Stimulated activated CD8-positive, alpha-beta memory T cell treated with anti-CD3 and anti-CD28 coated beads, Interleukin-12 subunit alpha, Interleukin-12 subunit beta, amount 100 ng/mL, for 1 hour (primary cell): Measurements from ENCODE around the gene RPL35.

Experiments used
- DNase-seq: peaks from one replicate; pipeline ENCODE4 v3.0.0-alpha.2; 2020; ENCODE audit warnings: low read depth

RPL35 gene

GRCh38 chr9:124877021-124877782 lies 15.4 kb upstream of the RPL35 start:
- DNase-seq, result no peak

DNA sequence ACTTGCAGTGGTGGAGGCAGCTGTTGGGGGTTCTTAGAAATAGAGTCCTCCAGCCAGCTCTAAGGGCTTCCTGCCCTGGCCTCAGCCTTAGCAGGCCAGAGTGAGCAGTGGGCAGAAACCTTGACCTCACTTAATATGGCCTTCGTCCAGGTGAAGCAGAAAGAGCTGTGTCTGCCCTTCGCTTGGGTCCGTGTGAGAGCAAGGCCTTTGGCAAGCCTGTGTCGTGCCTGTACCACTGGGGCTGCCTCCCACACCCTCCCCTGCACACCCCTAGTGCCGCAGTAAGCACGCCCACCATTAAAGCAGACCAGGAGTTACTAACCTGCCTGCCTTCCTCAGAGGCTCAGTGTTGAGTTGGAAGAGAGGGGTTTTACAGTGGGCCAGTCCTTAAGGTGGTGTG lies 13.7 kb upstream of the RPL35 start:
- no peak for DNase-seq

- no peak for DNase-seq
Measured at GRCh38 chr9:124873664-124874063, 11.9 kb upstream of the RPL35 start.

DNA sequence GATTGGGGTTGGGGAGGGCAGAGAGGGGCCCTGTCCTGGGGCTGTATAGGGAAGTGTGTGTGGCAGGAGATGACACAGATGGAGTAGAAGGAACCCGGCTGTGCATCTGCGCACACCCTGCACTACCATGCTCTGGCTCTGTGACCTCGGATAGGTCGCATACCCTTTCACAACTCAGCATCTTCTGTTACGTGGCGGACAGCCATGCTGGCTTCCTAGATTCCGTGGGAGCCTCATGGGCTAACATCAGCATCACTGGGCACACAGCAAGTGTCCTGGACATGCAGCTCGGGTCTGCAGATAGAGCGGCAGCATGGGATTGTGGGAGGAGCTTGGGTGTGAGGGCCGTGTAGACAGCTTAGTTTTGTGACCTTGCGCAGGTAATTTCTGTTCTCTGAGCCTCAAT lies 9.4 kb upstream of the RPL35 start:
- no peak for DNase-seq

DNA sequence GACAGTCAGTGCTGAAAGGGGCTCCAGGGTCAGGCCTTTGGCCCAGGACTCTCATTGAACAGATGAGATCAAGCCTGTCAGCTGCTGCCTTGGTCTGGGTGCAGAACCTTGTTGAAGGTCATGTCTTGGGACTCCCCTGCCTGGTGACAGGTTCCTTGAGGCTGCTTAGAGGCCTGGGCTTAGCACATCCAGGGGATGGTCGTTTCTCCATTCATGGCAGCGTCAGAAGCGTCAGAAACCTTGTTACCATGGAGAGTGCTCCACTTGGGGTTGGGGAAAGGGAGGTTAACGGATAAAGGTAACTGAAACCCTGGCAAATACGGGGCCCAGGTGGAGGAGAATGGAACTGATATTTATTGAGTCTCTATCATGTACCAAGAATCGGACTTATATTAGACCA lies 9.0 kb upstream of the RPL35 start:
- no peak for DNase-seq

GRCh38 chr9:124869986-124870560 lies 8.3 kb upstream of the RPL35 start:
- DNase-seq, result peak; percentile 57

- DNase-seq, result no peak
Measured at GRCh38 chr9:124869466-124869985, 7.8 kb upstream of the RPL35 start.

GRCh38 chr9:124868511-124869465 lies 7.0 kb upstream of the RPL35 start:
- peak; percentile 80 for DNase-seq

GRCh38 chr9:124863371-124863871 lies 1.7 kb upstream of the RPL35 start:
- no peak for DNase-seq

DNA sequence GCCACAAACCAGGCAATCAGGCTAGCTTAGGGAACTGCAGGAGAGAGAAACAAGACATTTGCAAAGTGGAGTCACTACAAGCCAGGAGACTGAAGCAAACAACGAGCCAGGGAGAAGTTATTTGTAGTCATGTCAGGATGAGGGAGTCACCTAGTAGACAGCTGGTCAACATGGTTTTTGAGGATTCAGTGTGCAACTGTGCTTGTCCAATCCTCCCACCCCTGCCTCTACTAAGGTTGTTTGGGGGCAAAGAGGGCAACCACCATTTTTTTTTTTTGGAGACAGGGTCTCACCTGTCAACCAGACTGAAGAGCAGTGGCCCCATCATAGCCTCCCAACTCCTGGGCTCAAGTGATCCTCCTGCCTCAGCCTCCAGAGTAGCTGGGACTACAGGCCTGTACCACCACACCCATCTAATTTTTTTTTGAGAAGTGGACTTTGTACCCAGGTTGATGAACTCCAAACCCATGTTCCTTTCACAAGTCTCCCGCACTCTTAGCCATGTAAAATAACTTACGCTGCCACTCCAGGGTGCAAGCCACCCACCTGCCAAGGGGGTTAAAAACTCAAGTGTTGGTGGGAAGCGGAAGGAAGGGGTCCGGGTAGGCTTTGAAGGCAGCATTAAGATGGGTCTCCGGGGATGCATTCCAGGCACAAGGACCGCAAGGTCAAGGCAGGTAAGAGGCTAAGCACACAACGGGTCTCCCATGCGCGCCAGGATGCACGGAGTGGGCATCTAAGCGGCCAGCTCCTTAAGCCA lies 995 bp downstream of the RPL35 start:
- no peak for DNase-seq

GRCh38 chr9:124859803-124860581 lies 1.8 kb downstream of the RPL35 start:
- DNase-seq, result no peak

- no peak for DNase-seq
Measured at GRCh38 chr9:124858330-124859046, 3.3 kb downstream of the RPL35 start.

- DNase-seq, result no peak
Measured at GRCh38 chr9:124857533-124858162, 4.1 kb downstream of the RPL35 start.

DNA sequence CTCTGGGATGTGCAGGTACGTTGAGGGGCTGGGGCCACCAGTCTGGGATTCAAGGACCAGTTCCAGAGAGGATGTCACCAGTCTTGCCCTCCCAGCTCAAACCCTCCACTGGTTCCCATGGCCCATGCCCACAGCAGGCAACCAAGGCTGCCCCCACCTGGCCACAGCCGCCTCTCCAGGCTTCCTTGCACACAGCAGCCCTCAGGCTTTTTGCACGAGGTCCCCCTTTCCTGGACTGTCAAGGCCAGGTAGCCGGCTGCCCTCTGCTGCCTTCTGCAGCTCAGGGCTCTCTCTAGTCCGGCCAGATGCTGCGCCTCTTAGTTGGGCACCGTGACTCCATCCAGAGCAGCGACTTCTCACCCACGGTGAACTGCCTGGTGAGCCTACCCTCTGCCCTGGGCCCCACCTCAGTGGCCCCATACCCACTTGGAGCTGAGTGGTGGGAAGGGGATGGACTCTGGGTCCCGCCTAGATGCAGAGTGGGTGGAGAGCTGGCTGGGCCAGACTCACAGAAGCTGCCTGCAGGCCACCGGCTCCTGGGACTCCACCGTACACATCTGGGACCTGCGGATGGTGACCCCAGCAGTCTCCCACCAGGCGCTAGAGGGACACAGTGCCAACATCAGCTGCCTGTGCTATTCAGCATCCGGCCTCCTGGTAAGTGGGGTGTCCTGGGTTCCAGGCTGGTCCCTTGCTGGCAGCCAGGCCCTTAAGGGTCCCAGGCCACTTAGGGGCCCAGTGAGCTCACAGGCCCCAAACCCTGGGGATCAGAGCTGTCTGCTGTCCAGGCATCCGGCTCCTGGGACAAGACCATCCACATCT lies 5.6 kb downstream of the RPL35 start:
- no peak for DNase-seq

DNA sequence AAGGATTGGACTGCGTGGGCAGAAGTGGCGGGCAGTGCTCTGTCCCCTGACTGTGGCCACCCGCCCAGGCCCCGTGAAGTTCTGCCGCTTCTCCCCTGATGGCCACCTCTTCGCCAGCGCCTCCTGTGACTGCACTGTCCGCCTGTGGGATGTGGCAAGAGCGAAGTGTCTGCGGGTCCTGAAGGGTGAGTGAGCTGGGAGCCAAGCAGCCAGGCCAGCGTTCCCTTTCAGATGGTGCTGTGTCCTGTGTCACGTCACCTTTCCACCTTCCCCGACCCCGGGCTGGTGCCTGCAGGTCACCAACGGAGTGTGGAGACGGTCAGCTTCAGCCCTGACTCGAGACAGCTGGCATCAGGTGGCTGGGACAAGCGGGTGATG lies 6.2 kb downstream of the RPL35 start:
- no peak for DNase-seq

GRCh38 chr9:124854822-124855221 lies 6.9 kb downstream of the RPL35 start:
- no peak for DNase-seq

- no peak for DNase-seq
Measured at GRCh38 chr9:124854161-124854560, 7.6 kb downstream of the RPL35 start.

- no peak for DNase-seq
Measured at GRCh38 chr9:124853605-124854143, 8.1 kb downstream of the RPL35 start.
